Stimulated activated CD4-positive, alpha-beta T cell treated with anti-CD3 and anti-CD28 coated beads, Interleukin-15, amount 100 ng/mL, for 1 hour (primary cell): ENCODE results near the gene PIF1.
"Not testable (repeated sequence)": the region's sequence is repeated elsewhere in the genome, so short reads cannot be mapped to it uniquely, and the experiment has no call there.

Experiments used
- DNase-seq, 2 donors: peaks; one replicate each; pipeline ENCODE4 v3.0.0-alpha.2; 2020; ENCODE audit warnings: low read depth in 1 of 2, low spot score in 1 of 2

The PIF1 gene

DNA sequence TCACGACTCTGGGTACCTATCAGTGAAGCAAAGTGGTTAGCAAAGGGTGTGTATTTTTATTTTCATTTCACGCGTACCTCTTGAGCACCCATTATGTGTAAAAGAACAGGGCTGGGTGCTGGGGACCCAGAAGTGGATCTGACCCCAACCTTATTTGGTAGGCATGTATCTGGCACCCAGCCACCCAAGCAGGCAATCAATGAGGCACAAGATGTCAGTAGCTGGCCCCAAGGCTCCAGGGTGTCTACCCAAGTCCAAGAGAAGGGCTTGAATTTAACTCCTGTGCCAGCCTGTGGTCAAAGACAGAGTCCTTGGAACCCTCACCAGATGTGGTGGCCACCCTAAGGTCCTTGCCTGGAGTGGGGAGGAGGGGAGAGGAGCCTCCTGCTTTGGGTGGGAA lies 22.0 kb upstream of the PIF1 start:
- DNase-seq: no peak

DNA sequence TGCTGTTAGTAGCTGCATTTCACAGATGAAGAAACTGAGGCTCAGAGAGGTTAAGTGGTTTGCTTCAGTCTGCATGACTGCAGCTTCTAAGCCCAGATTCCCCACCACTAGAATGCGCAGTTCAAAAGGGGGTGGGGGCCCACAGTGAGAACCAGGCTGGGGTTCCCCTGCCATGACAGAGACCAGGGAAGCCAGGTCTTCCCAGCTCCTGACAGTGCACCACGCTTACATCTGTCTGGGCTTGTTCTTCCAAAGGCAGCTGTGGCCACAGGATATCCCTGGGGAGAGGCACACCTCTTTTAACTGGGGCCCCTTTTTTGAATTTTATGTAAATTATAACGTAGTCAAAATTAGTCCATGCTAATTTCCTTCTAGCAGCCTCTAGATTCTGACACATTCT lies 21.6 kb upstream of the PIF1 start:
- DNase-seq: no peak

DNA sequence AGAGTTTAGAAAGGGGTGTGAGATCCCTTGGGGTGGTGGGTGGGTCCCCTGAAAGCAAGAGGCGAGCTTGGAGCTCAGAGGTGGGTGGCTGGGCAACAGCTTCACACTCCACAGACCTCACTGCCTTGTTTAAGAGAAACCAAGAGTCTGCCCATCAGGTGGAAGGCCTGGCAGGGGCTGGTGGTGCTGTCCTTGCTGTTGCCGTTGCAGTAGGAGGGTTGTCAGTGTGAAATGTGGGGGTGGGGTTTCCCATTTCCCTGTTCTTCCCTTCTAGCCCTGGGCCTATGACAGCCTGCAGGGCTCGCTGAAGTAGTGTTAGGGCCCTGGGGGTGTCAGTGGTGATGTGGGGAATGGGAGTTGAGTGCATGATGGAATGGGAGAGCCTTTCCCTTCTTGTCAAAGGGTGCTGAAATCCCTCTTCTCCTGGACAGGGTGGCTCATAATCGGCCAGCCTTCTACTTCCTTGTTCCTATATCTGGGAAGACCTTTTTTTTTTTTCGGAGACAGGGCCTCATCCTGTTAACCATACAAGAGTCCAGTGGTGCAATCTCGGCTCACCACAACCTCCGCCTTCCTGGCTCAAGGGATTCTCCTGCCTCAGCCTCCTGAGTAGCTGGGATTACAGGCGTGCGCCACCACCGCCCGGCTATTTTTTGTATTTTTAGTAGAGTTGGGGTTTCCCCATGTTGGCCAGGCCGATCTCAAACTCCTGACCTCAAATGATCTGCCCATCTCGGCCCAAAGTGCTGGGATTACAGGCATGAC lies 20.6 kb upstream of the PIF1 start:
- DNase-seq: no peak

DNA sequence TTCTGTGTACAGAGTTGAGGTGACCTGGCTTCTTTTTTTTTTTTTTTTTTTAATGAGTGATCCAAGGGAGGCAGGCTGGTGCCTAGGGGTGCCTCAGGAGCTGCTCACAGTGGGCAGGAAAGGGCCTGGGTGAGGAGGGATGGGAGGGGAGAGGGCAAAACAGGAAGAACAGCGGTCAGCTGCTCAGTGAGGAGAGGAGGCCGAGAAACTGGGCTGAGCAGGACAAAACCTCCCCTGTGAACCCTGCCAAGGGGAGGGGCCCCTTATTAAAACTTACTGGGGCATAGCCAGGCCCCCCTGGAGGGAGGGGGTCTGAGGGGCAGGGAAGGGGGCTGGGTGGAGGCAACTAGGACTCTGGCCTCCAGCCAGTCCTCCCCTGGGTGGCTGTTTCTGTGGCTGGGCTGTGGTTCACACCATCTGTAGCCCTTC lies 19.8 kb upstream of the PIF1 start:
- no peak for DNase-seq

DNA sequence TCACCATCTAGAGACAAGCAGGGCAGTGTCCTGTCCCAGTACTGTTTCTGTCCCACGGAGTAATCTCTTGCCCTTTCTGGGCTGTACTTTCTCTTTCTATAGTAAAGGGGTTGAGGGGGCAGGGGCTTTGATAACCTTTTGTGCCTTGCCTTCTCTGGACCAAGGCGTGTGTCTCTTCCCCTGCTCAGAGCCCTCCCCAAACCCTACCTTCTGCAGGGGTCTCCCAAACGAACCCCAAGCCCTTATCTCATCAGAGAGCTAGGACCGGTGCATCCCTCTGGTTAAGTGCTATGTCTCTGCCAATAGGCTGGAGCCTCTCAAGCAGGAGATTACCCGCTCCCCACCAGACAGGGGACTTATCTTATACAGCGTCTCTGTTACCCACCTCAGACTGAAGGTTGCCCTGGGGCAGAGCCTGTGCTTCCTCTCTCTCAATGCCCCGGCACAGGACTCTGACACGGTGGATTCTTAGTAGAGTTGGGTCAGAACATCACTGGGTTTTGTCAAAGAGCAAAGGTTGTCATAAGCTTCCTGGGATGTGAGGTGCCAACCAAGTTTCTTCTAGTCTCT lies 19.2 kb upstream of the PIF1 start:
- DNase-seq: no peak

DNA sequence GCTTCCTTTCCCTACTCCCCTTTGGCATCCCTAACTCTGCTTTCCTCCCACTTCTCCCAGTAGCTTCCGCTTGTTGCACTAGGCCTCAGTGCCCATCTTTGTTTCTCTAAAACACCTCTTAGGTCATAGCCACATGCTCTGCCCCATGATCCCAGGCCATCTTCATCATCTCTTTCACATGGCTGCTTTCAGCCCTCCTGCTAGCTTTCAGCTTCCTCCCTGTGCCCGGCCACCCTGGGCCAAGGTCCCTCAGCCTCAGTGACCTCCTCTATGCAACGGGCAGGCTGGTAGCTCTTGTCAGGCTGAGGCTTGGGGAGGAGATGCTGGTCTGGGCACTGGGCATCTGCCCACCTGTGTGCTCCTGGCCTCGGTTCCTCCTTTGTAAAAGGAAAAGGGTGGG lies 18.5 kb upstream of the PIF1 start:
- DNase-seq: no peak

DNA sequence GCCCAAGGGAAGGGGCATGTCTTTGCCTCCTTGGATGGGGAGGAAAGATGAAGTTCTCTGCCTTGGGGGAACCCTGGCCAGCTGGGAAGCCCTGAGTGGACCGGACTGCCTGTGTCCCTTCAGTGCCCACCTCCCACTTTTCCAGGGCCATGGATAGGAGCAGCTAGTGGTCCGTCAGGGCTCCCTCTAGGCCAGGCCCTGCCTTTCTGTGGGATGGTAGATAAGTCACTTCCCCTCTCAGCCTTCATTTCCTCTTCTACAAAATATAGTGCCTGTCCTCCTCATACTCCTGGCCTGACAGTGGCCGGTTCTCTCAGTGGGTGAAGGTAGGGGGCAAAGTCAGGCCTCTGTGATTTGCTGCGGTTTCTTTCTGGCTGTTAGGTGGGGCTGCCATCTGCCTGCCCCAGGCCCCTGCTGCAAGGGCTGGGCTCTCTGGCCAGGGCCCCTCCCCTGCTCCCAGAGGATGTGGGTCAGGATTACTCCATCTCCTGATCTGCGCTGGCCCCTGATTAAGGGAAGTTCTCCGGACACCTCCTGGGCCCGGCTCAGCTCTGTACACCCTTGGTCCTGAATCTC lies 17.6 kb upstream of the PIF1 start:
- no peak for DNase-seq

DNA sequence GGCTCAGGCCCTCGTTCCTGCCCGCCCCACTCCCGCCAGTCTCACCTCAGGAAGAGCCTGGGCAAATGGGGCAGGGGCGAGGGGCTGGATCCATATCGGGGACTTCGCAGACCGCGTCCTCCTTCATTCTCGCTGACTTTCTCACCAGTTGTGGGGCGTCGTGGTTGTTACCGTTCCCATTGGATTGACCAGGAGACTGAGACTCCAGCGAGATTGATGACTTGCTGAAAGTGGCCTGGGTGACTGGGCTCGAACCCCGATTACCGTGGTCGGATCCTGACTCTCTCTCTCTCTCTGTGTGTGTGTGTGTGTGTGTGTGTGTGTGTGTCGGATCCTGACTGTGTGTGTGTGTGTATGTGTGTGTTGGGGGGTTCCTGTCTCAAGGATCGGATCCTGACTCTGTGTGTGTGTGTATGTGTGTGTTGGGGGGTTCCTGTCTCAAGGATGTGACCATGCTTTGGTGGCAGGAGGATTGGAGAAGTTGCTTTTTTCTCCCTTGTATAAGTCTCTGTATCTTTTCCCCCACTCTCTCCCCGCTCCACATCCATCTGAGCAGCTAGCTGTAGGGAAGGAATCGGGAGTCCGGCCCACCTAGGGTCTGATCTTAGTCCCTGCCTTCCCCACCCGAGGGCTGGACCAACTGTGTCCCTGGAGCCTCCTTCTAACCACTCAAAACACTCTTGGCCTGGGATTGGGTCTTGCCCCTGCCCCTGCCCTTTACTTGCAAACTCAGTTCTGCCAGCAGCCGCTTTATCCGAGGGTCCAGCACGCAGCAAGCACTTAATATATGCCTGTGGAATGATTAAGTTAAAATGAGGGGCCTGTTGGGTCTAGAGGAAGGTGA lies 16.9 kb upstream of the PIF1 start:
- DNase-seq: no peak

DNA sequence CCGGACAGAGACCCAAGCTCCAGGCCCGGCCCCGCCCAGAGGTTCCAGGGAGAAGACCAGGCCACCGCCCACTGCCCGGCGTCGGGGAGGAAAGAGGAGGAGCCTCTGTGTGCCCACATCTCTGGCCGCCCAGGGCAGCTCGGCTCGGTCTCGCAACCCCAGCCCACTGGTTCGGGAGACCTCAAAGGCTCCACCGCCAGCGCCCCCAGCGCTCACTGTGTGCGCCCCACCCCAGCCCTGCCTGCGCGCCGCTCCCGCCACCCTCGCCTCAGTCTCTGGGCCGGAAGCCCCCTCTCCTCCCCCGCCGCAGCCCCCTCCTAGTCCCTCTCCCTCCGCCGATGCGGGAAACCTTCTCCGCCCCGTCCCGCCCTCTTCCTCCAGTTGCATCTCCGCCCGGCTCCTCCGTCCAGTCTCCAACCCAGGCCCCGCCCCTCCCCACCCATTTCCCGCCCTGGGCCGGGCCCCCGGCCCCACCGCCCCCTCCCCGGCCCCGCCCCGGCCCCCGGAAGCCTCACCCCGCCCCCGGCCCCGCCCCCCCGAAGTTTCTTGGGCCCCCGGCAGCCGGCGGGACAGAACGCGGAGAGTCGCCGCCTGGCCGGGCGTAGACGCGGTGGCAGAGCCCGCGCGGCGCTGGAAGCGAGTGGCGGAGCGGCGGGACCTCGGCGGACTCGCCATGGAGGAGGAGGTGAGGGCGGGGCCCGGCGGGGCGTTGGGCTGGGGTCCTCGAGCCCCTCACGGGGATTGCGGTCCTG lies 16.1 kb upstream of the PIF1 start, which contains the start of gene PLEKHO2:
TSS of gene PLEKHO2 (plus strand) at position 572 of the 752 bp plus-strand sequence. CDS start at position 674, 102 bp downstream.
- peak; percentile 65 to 78 for DNase-seq

DNA sequence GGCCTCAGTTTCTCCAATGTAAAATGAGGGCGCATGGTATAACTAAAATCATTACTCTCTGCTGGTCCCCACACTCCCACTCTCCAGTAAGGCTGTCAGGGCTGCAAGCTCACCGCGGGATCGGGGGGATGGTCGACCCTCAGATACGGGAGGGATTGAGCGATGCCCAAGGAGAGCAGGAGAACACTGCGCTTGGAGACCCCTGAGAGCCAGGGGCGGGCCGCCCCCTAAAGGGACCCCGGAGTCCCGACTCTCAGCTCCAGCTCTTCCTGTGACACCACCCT lies 15.6 kb upstream of the PIF1 start:
- DNase-seq: no peak

DNA sequence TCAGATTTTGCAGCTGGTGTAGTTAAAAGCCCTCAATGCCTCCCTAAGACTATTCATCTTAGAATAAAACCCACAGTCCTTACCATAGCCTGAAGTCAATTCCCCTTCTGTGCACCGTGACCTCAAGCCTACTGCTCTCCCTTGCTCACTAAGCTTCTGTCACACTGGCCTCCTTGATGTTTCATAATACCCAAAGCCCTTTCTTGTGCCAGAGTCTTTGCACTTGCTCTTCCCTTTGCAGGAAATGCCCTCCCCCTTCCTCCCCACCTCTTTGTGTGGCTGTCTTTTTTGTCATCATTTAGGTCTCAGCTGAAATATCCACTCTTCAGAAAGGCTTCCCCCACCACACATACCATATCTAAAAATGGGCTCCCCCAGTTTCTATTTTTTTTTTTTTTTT lies 12.1 kb upstream of the PIF1 start:
- DNase-seq: no peak

DNA sequence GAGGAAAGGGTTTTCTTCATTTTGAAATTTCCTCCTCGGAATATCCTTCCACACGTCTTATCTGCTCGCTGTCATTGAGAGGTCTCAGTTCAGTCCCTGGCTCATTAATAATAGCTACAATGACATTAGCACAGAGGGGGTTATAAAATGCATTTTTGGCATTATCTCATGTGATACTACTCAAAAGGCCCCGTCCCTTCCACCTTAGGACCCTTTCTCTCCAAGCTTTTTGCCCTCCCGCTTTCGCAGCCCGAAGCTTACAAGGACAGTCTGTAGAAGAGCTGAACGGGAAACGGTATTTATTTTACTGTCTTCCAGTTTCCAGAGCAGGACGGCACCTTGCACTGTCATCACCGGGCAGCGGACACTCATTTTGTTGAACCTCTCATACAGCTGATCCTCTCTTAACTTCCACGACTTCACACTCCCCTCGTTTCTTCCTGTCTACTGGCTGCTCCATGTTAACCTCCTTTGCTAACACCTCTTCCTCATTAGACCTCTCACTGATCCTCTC lies 10.6 kb upstream of the PIF1 start:
- DNase-seq: no peak

DNA sequence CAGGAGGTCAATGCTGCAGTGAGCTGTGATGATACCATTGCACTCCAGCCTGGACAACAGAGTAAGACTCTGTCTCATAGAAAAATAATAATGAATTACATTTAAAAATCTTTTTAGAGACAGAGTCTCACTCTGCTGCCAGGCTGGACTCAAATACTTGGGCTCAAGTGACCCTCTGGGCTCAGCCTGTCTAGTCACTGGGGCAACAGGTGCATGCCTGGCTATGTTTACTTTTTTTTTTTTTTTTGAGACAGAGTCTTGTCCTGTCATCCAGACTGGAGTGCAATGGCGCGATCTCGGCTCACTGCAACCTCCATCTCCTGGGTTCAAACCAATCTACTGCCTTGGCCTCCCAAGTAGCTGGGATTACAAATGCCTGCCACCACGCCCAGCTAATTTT lies 8.2 kb upstream of the PIF1 start:
- DNase-seq: no peak

DNA sequence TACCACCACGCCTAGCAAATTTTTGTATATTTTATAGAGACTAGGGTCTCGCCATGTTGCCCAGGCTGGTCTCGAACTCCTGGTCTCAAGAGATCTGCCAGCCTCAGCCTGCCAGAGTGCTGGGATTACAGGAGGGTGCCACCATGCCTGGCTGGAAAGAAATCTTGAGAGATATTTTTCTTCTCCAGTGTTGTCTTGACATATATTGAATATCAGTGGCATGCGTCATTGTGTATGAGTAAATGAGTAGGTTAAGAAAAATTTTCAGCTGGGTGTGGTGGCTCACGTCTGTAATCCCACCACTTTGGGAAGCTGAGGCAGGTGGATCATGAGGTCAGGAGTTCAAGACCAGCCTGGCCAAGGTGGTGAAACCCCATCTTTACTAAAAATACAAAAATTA lies 3.5 kb upstream of the PIF1 start:
- DNase-seq: no peak

DNA sequence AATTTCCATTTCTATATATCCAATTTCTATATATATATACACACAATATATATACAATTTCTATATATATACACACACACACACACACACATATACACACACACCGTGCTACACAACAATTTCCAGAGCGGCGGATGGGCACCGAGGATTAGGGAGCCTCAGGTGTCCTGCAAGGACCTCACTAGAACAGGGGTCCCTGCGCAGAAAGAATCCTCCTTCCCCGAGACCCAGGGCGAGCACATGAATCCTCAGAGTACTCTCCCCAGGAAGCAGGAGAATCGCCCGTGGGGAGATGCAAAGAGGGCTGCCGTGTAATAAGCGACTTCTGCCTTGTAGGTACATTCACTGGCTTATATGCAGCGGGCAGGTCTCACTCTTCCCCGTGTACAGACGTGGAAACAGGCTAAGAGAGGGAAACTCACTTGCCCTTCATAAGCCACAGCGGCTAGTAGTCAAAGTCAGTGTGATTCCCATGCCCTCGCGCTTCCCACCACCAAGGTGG lies 467 bp downstream of the PIF1 start:
- no peak for DNase-seq

DNA sequence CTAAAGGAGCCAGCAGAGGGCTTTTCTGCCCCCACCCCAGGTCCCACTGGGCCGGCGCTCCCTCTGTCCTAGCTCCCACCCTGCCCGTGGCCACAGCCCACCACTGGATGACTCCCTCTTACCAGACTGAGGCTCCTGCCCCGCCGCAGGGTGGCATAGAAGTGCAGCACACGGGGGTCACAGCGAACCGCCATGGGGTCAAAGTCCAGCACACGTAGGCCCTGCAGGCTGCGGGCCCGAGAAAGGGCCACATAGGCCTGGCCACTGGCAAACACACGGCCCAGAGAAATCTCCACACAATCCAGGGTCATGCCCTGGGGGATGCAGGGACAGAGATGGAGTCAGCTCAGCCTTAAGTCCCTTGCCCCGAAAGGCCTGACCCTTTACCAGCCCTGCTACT lies 9.0 kb downstream of the PIF1 start:
- no peak for DNase-seq

DNA sequence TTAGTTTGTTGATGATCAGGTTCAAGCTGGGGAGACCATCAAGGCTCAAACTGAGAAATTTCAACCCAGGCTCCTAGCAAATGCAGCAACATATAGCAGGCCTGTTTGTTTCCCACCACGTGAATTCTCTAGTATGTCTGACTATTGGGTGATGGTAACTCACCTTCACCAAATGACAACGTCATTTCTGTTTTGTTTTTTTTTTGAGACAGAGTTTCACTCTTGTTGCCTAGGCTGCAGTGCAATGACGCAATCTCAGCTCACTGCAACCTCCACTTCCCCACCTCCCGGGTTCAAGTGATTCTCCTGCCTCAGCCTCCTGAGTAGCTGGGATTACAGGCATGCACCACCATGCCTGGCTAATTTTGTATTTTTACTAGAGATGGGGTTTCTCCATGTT lies 10.5 kb downstream of the PIF1 start:
- not testable (repeated sequence) for DNase-seq

DNA sequence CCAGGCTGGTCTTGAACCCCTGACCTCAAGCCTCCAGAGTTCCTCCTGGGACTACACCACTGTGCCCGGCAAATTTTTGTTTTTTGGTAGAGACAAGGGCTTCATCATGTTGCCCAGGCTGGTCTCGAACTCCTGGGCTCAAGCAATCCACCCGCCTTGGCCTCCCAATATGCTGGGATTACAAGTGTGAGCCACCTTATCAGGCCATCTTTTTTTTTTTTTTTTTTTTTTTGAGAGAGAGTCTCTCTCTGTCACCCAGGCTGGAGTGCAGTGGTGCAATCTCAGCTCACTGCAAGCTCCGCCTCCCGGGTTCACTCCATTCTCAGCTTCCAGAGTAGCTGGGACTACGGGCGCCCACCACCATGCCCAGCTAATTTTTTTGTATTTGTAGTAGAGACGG lies 11.2 kb downstream of the PIF1 start:
- DNase-seq: not testable (repeated sequence)

DNA sequence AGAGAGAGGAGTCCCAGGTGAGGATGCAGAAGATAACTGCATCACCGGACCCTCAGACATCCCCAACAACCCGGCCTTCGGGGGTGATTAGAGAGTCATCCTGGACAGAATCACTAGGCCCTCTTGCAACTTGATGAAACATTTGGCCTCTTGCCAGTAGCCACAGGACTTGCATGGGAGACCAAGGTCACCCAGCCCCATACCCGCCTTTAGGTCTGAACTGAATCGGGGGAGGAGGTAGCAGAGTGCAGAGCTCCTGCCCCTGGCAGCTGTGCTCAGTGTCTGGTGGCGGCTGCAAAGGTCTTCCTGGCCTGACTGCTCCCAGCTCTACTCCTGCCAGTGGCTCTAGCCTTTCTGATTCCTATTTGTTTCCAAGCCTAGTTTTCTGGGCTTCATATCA lies 12.4 kb downstream of the PIF1 start:
- no peak for DNase-seq

DNA sequence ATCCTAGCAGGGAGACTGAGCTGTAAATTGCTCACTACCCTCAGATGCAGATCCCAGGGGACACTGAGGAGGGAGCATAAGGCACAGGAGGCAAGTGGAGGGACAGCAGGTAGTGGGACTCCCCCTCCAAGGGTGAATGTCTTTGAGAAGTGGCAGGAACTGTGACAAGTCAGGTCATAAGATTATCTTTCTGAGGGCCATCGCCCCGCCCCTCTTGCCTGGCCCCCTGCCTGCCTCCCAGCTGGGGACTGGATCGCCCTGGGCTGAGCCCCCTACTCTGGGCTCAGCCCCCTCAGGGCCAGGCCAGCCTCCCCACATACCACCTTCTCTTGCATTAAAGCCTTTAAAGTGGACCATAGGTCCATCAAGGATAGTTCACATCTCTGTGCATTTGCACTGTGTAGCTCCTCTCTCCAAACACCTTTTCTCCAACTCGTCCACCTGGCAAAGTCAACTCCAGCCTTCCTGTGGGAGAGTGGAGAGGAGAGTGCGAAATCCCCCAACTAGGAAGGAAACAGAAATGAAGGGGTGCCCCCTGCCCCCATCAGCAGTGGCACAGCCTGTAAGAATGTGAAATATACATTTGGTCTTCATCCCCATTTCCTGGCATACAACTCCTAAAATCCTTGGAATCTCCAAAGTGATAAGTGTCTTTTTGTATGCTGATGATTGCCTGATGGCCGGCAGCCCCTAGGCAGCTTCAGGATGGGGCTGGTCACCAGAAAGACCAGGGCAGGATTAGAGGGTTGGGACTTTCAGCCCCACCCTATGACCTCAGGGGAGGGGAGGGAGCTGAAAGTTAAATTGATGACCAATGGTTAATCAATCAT lies 14.7 kb downstream of the PIF1 start:
- DNase-seq: no peak
